CD14-positive monocyte (primary cell): Measurements from ENCODE around the gene KREMEN1. TPM values are rescaled to one million over a fixed set of nuclear protein-coding genes. Genes with fewer than 3 reads are reported as not detected.
A peak's percentile ranks its signal among the peaks of the same experiment; 100 is the strongest.

Experiments used
- DNase-seq, 3 donors: peaks; one replicate each; pipeline ENCODE4 v3.0.0-alpha.2; 2011 to 2022
- H2AFZ ChIP-seq: 2 replicates; pipeline ENCODE4 v1.6.0; 2012; ENCODE audit warnings: mild to moderate bottlenecking, low read depth, low read length, inconsistent platforms; ENCODE audit not compliant: insufficient read depth, poor library complexity, severe bottlenecking
- H3K27ac ChIP-seq, 2 donors: 1 replicate in 1 of 2; 2 replicates in 1 of 2; pipeline ENCODE4 v1.5.1; 2012 to 2013; ENCODE audit warnings: low read length in 2 of 2, control low read depth in 1 of 2, inconsistent platforms in 1 of 2, low read depth in 1 of 2, mild to moderate bottlenecking in 1 of 2
- H3K27me3 ChIP-seq, 2 donors: one replicate each; pipeline versions ENCODE4 v1.6.0 to v1.6.1; 2011 to 2013; ENCODE audit warnings: low read length in 2 of 2; ENCODE audit not compliant: control insufficient read depth in 2 of 2, insufficient read depth in 2 of 2
- H3K36me3 ChIP-seq, 2 donors: replicated peaks in 1 of 2; 1 replicate in 1 of 2; 2 replicates in 1 of 2; pipeline versions ENCODE4 v1.5.1 to v1.6.1; 2012 to 2013; ENCODE audit warnings: low read length in 2 of 2, control low read depth in 1 of 2, inconsistent platforms in 1 of 2, mild to moderate bottlenecking in 1 of 2; ENCODE audit not compliant: insufficient read depth in 2 of 2, control insufficient read depth in 1 of 2
- H3K4me1 ChIP-seq, 2 donors: 1 replicate in 1 of 2; 2 replicates in 1 of 2; pipeline versions ENCODE4 v1.5.1 to v1.6.1; 2012 to 2013; ENCODE audit warnings: low read length in 2 of 2, control low read depth in 1 of 2, inconsistent platforms in 1 of 2, mild to moderate bottlenecking in 1 of 2, moderate library complexity in 1 of 2; ENCODE audit not compliant: insufficient read depth in 2 of 2, control insufficient read depth in 1 of 2
- H3K4me2 ChIP-seq: replicated peaks from 2 replicates; pipeline ENCODE3; 2012; ENCODE audit warnings: low read length, moderate library complexity, mild to moderate bottlenecking; ENCODE audit not compliant: poor library complexity, severe bottlenecking; ENCODE audit errors: extremely low read depth
- H3K4me3 ChIP-seq, 3 experiments: fragments of 200-600 bp in 1 of 3; sonication (generic) in 1 of 3; replicated peaks in 1 of 3; 1 replicate in 2 of 3; 2 replicates in 1 of 3; pipeline ENCODE4 v1.5.1; 2011 to 2013; ENCODE audit warnings: low read length in 3 of 3, mild to moderate bottlenecking in 3 of 3, control low read depth in 2 of 3, low read depth in 2 of 3, inconsistent platforms in 1 of 3, moderate library complexity in 1 of 3
- H3K79me2 ChIP-seq: 2 replicates; pipeline ENCODE4 v1.6.0; 2012; ENCODE audit warnings: mild to moderate bottlenecking, control low read depth, inconsistent platforms, low read length, moderate library complexity; ENCODE audit not compliant: insufficient read depth
- H3K9ac ChIP-seq: 2 replicates; pipeline ENCODE4 v1.6.0; 2017; ENCODE audit warnings: low read length, mild to moderate bottlenecking; ENCODE audit not compliant: insufficient read depth, poor library complexity, severe bottlenecking
- H3K9me3 ChIP-seq, 2 donors: replicated peaks in 1 of 2; 1 replicate in 1 of 2; 2 replicates in 1 of 2; pipeline versions ENCODE4 v1.5.1 to v1.6.1; 2012 to 2013; ENCODE audit warnings: low read length in 2 of 2, control low read depth in 1 of 2; ENCODE audit not compliant: control insufficient read depth in 1 of 2, insufficient read depth in 1 of 2
- H4K20me1 ChIP-seq: 2 replicates; pipeline ENCODE4 v1.6.0; 2012; ENCODE audit warnings: mild to moderate bottlenecking, low read length, control low read depth, moderate library complexity; ENCODE audit not compliant: insufficient read depth
- H3K27ac Mint-ChIP-seq, 7 donors: one replicate each; pipeline ENCODE4 v1.8.0; 2020; ENCODE audit warnings: mild to moderate bottlenecking in 7 of 7, mixed read lengths in 7 of 7, moderate library complexity in 6 of 7, inconsistent platforms in 2 of 7
- H3K27me3 Mint-ChIP-seq, 3 donors: one replicate each; pipeline ENCODE4 v1.8.0; 2021 to 2022; ENCODE audit warnings: low read depth in 3 of 3, mild to moderate bottlenecking in 3 of 3, mixed read lengths in 3 of 3, moderate library complexity in 3 of 3, inconsistent platforms in 1 of 3
- H3K36me3 Mint-ChIP-seq, 2 donors: one replicate each; pipeline ENCODE4 v1.8.0; 2020; ENCODE audit warnings: mixed read lengths in 2 of 2, inconsistent platforms in 1 of 2, mild to moderate bottlenecking in 1 of 2
- H3K4me1 Mint-ChIP-seq: one replicate; pipeline ENCODE4 v1.8.0; 2020; ENCODE audit warnings: mild to moderate bottlenecking, mixed read lengths
- H3K4me3 Mint-ChIP-seq, 2 donors: one replicate each; pipeline ENCODE4 v1.8.0; 2020; ENCODE audit warnings: mild to moderate bottlenecking in 2 of 2, mixed read lengths in 2 of 2, moderate library complexity in 1 of 2
- H3K9me3 Mint-ChIP-seq, 7 donors: one replicate each; pipeline ENCODE4 v1.8.0; 2020 to 2022; ENCODE audit warnings: mixed read lengths in 7 of 7, mild to moderate bottlenecking in 6 of 7, moderate library complexity in 6 of 7, inconsistent platforms in 2 of 7
- WGBS: methylation state at CpG from one replicate; pipeline ENCODE4 v1.1.5; 2013; ENCODE audit warnings: missing lambda C conversion rate; ENCODE audit not compliant: insufficient coverage; 5-methylcytosine and 5-hydroxymethylcytosine counted together
- intact Hi-C, 2 donors: fragments of 100-400 bp; cut with micrococcal nuclease; formaldehyde crosslinking; loops; one replicate each; pipeline versions ENCODE4 v1.15.0 to v1.15.1; 2023
- polyA plus RNA-seq, 3 donors: library from polyadenylated mRNA; depleted of rRNA in 1 of 3; unstranded in 2 of 3; stranded (reverse) in 1 of 3; fragments of 300-500 nt in 2 of 3; fragments of >200 nt in 1 of 3; fragmentation: Illumina TruSeq in 2 of 3; gene quantifications; 1 replicate in 2 of 3; 2 replicates in 1 of 3; pipeline ENCODE4 v1.2.3, GENCODE V29; 2012 to 2021
- TF ChIP-seq, protein P1 (sequence below): fragments of 200-600 bp; IDR thresholded peaks from one replicate; pipeline ENCODE4 v1.8.0; 2022; ENCODE audit warnings: antibody characterized with exemption, mild to moderate bottlenecking

The KREMEN1 gene
- polyA plus RNA-seq, 3 donors = 0.47 to 1.6 (median 0.69) TPM

DNA sequence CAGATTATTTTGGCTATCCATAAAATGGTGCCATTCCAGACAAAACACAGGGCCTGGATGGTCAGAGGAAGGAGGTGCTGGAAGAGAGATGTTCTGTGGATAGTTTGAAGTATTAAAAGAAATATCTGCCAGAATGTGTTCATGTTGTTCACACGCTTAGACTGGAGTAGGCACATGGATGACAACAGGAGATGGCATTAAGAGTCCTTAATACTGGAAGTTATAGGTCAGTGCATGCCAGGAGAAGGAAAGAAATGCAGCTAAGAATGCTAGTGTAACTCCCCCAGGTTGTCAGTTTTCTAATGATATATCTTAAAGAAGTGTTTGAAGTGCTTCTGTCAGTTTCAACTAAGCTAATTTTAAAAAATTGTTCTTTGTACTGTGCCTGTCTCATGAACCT is 20.2 kb downstream of the KREMEN1 start:
- H3K27me3 Mint-ChIP-seq = peaks cover 6 to 12% (median 7%) of the 10 kb centered on the region in 3 donors
- no peak overlapping the region for H2AFZ ChIP-seq
- H3K9me3 Mint-ChIP-seq = no peaks in the 10 kb centered on the region
- H3K27ac Mint-ChIP-seq = no peak overlapping the region
- H4K20me1 ChIP-seq = no peaks in the 10 kb centered on the region
- no peak overlapping the region for H3K4me3 Mint-ChIP-seq
- H3K9me3 ChIP-seq = no peaks in the 10 kb centered on the region
- no peak overlapping the region for H3K27ac ChIP-seq
- H3K9ac ChIP-seq = no peak overlapping the region
- no peak for DNase-seq
- H3K36me3 ChIP-seq = no peaks in the 10 kb centered on the region
- no peaks in the 10 kb centered on the region for H3K36me3 Mint-ChIP-seq
- WGBS = no CpG with 5 or more reads among the region's 1 CpG
- H3K4me1 ChIP-seq = no peaks in the 10 kb centered on the region
- no peaks in the 10 kb centered on the region for H3K79me2 ChIP-seq
- H3K4me1 Mint-ChIP-seq = peaks cover 4% of the 10 kb centered on the region
- no peak overlapping the region for H3K4me3 ChIP-seq
- peaks cover 0 to 2% of the 10 kb centered on the region in 2 donors for H3K27me3 ChIP-seq
- TF ChIP-seq, protein P1, sequence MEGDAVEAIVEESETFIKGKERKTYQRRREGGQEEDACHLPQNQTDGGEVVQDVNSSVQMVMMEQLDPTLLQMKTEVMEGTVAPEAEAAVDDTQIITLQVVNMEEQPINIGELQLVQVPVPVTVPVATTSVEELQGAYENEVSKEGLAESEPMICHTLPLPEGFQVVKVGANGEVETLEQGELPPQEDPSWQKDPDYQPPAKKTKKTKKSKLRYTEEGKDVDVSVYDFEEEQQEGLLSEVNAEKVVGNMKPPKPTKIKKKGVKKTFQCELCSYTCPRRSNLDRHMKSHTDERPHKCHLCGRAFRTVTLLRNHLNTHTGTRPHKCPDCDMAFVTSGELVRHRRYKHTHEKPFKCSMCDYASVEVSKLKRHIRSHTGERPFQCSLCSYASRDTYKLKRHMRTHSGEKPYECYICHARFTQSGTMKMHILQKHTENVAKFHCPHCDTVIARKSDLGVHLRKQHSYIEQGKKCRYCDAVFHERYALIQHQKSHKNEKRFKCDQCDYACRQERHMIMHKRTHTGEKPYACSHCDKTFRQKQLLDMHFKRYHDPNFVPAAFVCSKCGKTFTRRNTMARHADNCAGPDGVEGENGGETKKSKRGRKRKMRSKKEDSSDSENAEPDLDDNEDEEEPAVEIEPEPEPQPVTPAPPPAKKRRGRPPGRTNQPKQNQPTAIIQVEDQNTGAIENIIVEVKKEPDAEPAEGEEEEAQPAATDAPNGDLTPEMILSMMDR = no peak
- no peak overlapping the region for H3K4me2 ChIP-seq
- intact Hi-C loops = no loop called here

DNA sequence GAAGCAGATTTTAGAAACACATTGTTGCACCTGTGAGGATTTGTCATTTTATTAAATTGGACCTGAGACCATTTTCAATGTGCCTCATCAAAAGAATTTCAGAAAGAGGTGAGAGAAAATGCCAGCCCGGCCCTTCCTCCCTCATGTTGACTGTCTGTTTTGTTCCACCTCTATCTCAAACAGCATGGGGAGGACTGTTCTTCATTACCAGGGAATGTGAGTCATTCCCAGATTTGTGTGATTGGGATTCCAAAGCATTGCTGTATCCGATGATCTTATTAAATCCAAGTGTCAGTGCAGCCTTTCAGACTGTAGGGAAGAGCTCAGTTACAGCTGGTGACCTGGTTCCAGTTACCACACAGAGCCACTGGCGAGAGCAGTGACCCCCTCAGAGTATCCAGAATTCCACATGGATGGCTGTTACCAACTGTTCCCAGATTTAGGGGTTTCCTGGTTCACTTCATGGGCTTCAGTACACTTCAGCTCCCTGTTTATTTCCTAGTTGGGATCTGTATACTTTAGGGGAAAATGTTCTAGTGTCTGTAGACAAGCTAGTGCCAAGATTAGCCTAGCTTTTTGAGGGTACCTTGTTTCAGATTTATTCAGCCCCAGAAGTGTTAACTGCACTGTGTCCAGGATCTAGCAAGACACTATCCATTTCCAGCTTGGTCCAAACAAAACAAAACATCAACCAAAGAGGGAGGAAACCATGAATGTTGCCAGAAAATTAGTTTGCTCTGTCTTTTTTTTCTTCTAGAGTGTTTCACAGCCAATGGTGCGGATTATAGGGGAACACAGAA is 20.9 kb downstream of the KREMEN1 start:
- DNase-seq = no peak
- no peaks in the 10 kb centered on the region for H3K4me1 ChIP-seq
- intact Hi-C loops = no loop called here
- no peak overlapping the region for H3K4me3 ChIP-seq
- no peak overlapping the region for H3K9ac ChIP-seq
- H3K36me3 Mint-ChIP-seq = no peaks in the 10 kb centered on the region
- peak overlapping the region in 1 of 7 donors; percentile 36 for H3K27ac Mint-ChIP-seq
- H3K4me3 Mint-ChIP-seq = peak overlapping the region in 1 of 2 donors; percentile 35
- H3K27me3 ChIP-seq = peaks cover 0 to 2% of the 10 kb centered on the region in 2 donors
- peaks cover 4% of the 10 kb centered on the region for H3K4me1 Mint-ChIP-seq
- no peaks in the 10 kb centered on the region for H4K20me1 ChIP-seq
- H2AFZ ChIP-seq = no peak overlapping the region
- H3K9me3 ChIP-seq = no peaks in the 10 kb centered on the region
- H3K27me3 Mint-ChIP-seq = peaks cover 4 to 12% (median 6%) of the 10 kb centered on the region in 3 donors
- 85% methylated on average over 2 of the region's 4 CpGs for WGBS
- H3K9me3 Mint-ChIP-seq = no peaks in the 10 kb centered on the region
- no peak overlapping the region for H3K4me2 ChIP-seq
- H3K79me2 ChIP-seq = no peaks in the 10 kb centered on the region
- TF ChIP-seq, protein P1 = no peak
- no peak overlapping the region for H3K27ac ChIP-seq
- no peaks in the 10 kb centered on the region for H3K36me3 ChIP-seq
